Measurements from ENCODE around the gene GATA1.

GATA1 gene

GRCh38 chrX:48794911-48795515, 8.6 kb downstream of the GATA1 start:
- in situ Hi-C loops (cut with HindIII; ENCODE audit: low pct_ligation_motif_present, low sequenced_read_pairs), result no loop called here
- H3K36me3 ChIP-seq (replicated peaks), result no peaks in the 10 kb centered on the region
- H3K27ac ChIP-seq, result no peak overlapping the region
- TF ChIP-seq CTCF (IDR thresholded peaks at IDR 0.05; ENCODE audit: low read depth, low read length, missing control alignments), result no peak
- H3K4me3 ChIP-seq (ENCODE audit: low read depth, low read length), result no peak overlapping the region
- peak; percentile 15 for DNase-seq
- no peaks in the 10 kb centered on the region for H3K27me3 ChIP-seq (replicated peaks)

GRCh38 chrX:48798318-48798717, 11.9 kb downstream of the GATA1 start:
- no peaks in the 10 kb centered on the region for H3K27me3 ChIP-seq (replicated peaks)
- in situ Hi-C loops (cut with HindIII; ENCODE audit: low pct_ligation_motif_present, low sequenced_read_pairs), result no loop called here
- DNase-seq, result no peak
- no peak overlapping the region for H3K4me3 ChIP-seq (ENCODE audit: low read depth, low read length)
- H3K27ac ChIP-seq, result no peak overlapping the region
- H3K36me3 ChIP-seq (replicated peaks), result no peaks in the 10 kb centered on the region
- TF ChIP-seq CTCF (IDR thresholded peaks at IDR 0.05; ENCODE audit: low read depth, low read length, missing control alignments), result no peak

GRCh38 chrX:48800574-48801279, 14.3 kb downstream of the GATA1 start:
- no peak for TF ChIP-seq CTCF (IDR thresholded peaks at IDR 0.05; ENCODE audit: low read depth, low read length, missing control alignments)
- peak overlapping the region; percentile 69 for H3K4me3 ChIP-seq (ENCODE audit: low read depth, low read length)
- H3K36me3 ChIP-seq (replicated peaks), result no peaks in the 10 kb centered on the region
- H3K27ac ChIP-seq, result peak overlapping the region; percentile 94
- H3K27me3 ChIP-seq (replicated peaks), result no peaks in the 10 kb centered on the region
- DNase-seq, result no peak
- in situ Hi-C loops (cut with HindIII; ENCODE audit: low pct_ligation_motif_present, low sequenced_read_pairs), result no loop called here

GRCh38 chrX:48801280-48802088, 15.1 kb downstream of the GATA1 start, which contains the start of gene HDAC6:
HDAC6 (plus strand) TSS chrX:48802067; CDS start chrX:48802693, 626 bp downstream.
- Histone ChIP-seq H3K36me3 (replicated peaks) (no peaks in the 10 kb centered on the region), H3K27me3 (replicated peaks) (no peaks in the 10 kb centered on the region), H3K27ac (peak within 1 kb of the TSS; percentile 99), H3K4me3 (ENCODE audit: low read depth, low read length) (peak within 1 kb of the TSS; percentile 71)
- in situ Hi-C loops (cut with HindIII; ENCODE audit: low pct_ligation_motif_present, low sequenced_read_pairs), result no loop called here
- DNase-seq, result peak; percentile 96
- TF ChIP-seq CTCF (IDR thresholded peaks at IDR 0.05; ENCODE audit: low read depth, low read length, missing control alignments), result no peak

GRCh38 chrX:48802089-48802904, 15.9 kb downstream of the GATA1 start:
- no peak for TF ChIP-seq CTCF (IDR thresholded peaks at IDR 0.05; ENCODE audit: low read depth, low read length, missing control alignments)

More at GRCh38 chrX:48802089-48802904, 15.9 kb downstream of the GATA1 start:
- Histone ChIP-seq H3K27me3 (replicated peaks) (no peaks in the 10 kb centered on the region), H3K4me3 (ENCODE audit: low read depth, low read length) (peak overlapping the region; percentile 71), H3K27ac (peak overlapping the region; percentile 99), H3K36me3 (replicated peaks) (no peaks in the 10 kb centered on the region)
- in situ Hi-C loops (cut with HindIII; ENCODE audit: low pct_ligation_motif_present, low sequenced_read_pairs), result no loop called here
- DNase-seq, result peak; percentile 74
